Testis (tissue), 3 donors: Measurements from ENCODE around the gene CAMTA1. TPM values are rescaled to one million over a fixed set of nuclear protein-coding genes. Genes with fewer than 3 reads are reported as not detected.

Source experiments
- DNase-seq: peaks from one replicate; pipeline ENCODE4 v3.0.0-alpha.2; 2019
- H3K27ac ChIP-seq, 2 donors: fragments of 200-600 bp; sonication (generic); one replicate each; pipeline ENCODE4 v1.5.1; 2019
- H3K27me3 ChIP-seq: fragments of 200-600 bp; sonication (generic); one replicate; pipeline ENCODE4 v1.5.1; 2019
- H3K36me3 ChIP-seq: fragments of 200-600 bp; sonication (generic); one replicate; pipeline ENCODE4 v1.5.1; 2017; ENCODE audit warnings: low read depth; ENCODE audit errors: missing control alignments
- H3K4me1 ChIP-seq: fragments of 200-600 bp; sonication (generic); one replicate; pipeline ENCODE4 v1.5.1; 2019
- H3K4me3 ChIP-seq, 2 donors: fragments of 200-600 bp; sonication (generic); one replicate each; pipeline ENCODE4 v1.5.1; 2017 to 2019
- H3K9me3 ChIP-seq: fragments of 200-600 bp; sonication (generic); one replicate; pipeline ENCODE4 v1.5.1; 2017
- CTCF ChIP-seq, 3 experiments: fragments of 450-650 bp in 2 of 3; fragments of 200-600 bp in 1 of 3; sonication (generic) in 1 of 3; IDR thresholded peaks; one replicate each; pipeline ENCODE4 v1.5.1; 2016 to 2019; ENCODE audit warnings: antibody characterized with exemption in 3 of 3, mild to moderate bottlenecking in 2 of 3, moderate library complexity in 1 of 3
- POLR2A ChIP-seq: fragments of 450-650 bp; IDR thresholded peaks from one replicate; pipeline ENCODE4 v1.6.1; 2017; ENCODE audit warnings: antibody characterized with exemption, mild to moderate bottlenecking, moderate library complexity
- WGBS, 2 donors: methylation state at CpG; one replicate each; pipeline ENCODE4 v1.1.5; 2018; 5-methylcytosine and 5-hydroxymethylcytosine counted together
- intact Hi-C: fragments of 100-400 bp; cut with DNase I; formaldehyde crosslinking; loops from one replicate; pipeline ENCODE4 v1.15.1; 2023; ENCODE audit warnings: low total_unique reads
- polyA plus RNA-seq: library from polyadenylated mRNA; stranded (reverse); fragments of 350-450 nt; fragmentation: Illumina TruSeq; extraction: RNeasy Lipid Tissue Mini Kit (QIAGEN cat#74804); gene quantifications from one replicate; pipeline ENCODE4 v1.2.3, GENCODE V29; 2014; ENCODE audit warnings: low read depth, low replicate concordance; ENCODE audit not compliant: insufficient read depth
- total RNA-seq, 2 donors: library from RNA; depleted of rRNA; stranded (reverse); fragments of >200 nt; gene quantifications; one replicate each; pipeline ENCODE4 v1.2.3, GENCODE V29; 2016

CAMTA1 gene
- total and polyA plus RNA-seq, 3 donors from 2014 or later: 116 to 158 (median 119) TPM

GRCh38 chr1:7299329-7299799 lies 514.1 kb downstream of the CAMTA1 start:
- DNase-seq: peak; percentile 67
- intact Hi-C loops: no loop called here
- no peaks in the 10 kb centered on the region for H3K36me3 ChIP-seq
- H3K4me3 ChIP-seq: no peak overlapping the region
- no peaks in the 10 kb centered on the region for H3K4me1 ChIP-seq
- WGBS, 2 donors: 25 to 39% methylated on average over 8 of the region's 8 CpGs
- H3K27ac ChIP-seq: no peak overlapping the region
- no peaks in the 10 kb centered on the region for H3K27me3 ChIP-seq
- H3K9me3 ChIP-seq: no peaks in the 10 kb centered on the region
- TF ChIP-seq CTCF (IDR thresholded peaks at IDR 0.05) (no peak), POLR2A (no peak)

- Histone ChIP-seq H3K36me3 (no peaks in the 10 kb centered on the region), H3K4me1 (no peaks in the 10 kb centered on the region), H3K4me3 (no peak overlapping the region), H3K27ac (no peak overlapping the region), H3K27me3 (no peaks in the 10 kb centered on the region), H3K9me3 (no peaks in the 10 kb centered on the region)
- 86 to 90% methylated on average over 2 of the region's 2 CpGs for WGBS, 2 donors
- intact Hi-C loops: no loop called here
- TF ChIP-seq POLR2A (no peak), CTCF (IDR thresholded peaks at IDR 0.05) (no peak)
- no peak for DNase-seq
Measured at GRCh38 chr1:7299994-7300393, 514.7 kb downstream of the CAMTA1 start.

- Histone ChIP-seq H3K4me3 (no peak overlapping the region), H3K4me1 (no peaks in the 10 kb centered on the region), H3K27ac (no peak overlapping the region), H3K36me3 (no peaks in the 10 kb centered on the region), H3K9me3 (no peaks in the 10 kb centered on the region), H3K27me3 (no peaks in the 10 kb centered on the region)
- WGBS, 2 donors: 86 to 89% methylated on average over 8 to 10 of the region's 10 CpGs
- DNase-seq: no peak
- TF ChIP-seq POLR2A: no peak
- TF ChIP-seq CTCF (IDR thresholded peaks at IDR 0.05): no peak
- intact Hi-C loops: no loop called here
Measured at GRCh38 chr1:7300893-7301663, 515.8 kb downstream of the CAMTA1 start.

- Histone ChIP-seq H3K27me3 (no peaks in the 10 kb centered on the region), H3K36me3 (no peaks in the 10 kb centered on the region), H3K9me3 (no peaks in the 10 kb centered on the region), H3K4me3 (no peak overlapping the region), H3K4me1 (no peaks in the 10 kb centered on the region), H3K27ac (no peak overlapping the region)
- TF ChIP-seq CTCF (IDR thresholded peaks at IDR 0.05): no peak
- TF ChIP-seq POLR2A: no peak
- DNase-seq: no peak
- 79 to 81% methylated on average over 6 to 7 of the region's 7 CpGs for WGBS, 2 donors
- intact Hi-C loops: no loop called here
Measured at GRCh38 chr1:7301664-7301981, 516.4 kb downstream of the CAMTA1 start.

- no peaks in the 10 kb centered on the region for H3K36me3 ChIP-seq
- DNase-seq: no peak
- intact Hi-C loops: no loop called here
- H3K9me3 ChIP-seq: no peaks in the 10 kb centered on the region
- no peak overlapping the region for H3K4me3 ChIP-seq
- TF ChIP-seq POLR2A: no peak
- TF ChIP-seq CTCF (IDR thresholded peaks at IDR 0.05): no peak
- no peaks in the 10 kb centered on the region for H3K27me3 ChIP-seq
- WGBS, 2 donors: 91 to 92% methylated on average over 6 of the region's 6 CpGs
- no peak overlapping the region for H3K27ac ChIP-seq
- H3K4me1 ChIP-seq: no peaks in the 10 kb centered on the region
Measured at GRCh38 chr1:7302126-7302525, 516.9 kb downstream of the CAMTA1 start.
